K562 (cell line): Measurements from ENCODE around the gene NTNG1. TPM values are rescaled to one million over a fixed set of nuclear protein-coding genes. Genes with fewer than 3 reads are reported as not detected.

Source experiments
- ATAC-seq: fragments of 200-7000 bp; cut with Tn5 transposase; 3 replicates; pipeline ENCODE4 v1.9.1; 2020; ENCODE audit warnings: moderate library complexity
- BruUV-seq: library from RNA; stranded (reverse); fragments of 400-500 nt; replicated peaks from 2 replicates; lab custom pipeline; 2021; lab: Mats Ljungman, UMichigan
- CTCF ChIA-PET: fragments of 300-600 bp; formaldehyde crosslinking; extraction: SDS; loops from one replicate; lab custom pipeline; 2021; ENCODE audit warnings: low intra/inter-chr PET ratio; lab: Yijun Ruan, JAX
- POLR2A ChIA-PET: fragments of 300-600, 350-650 bp; sonication (Branson Sonifier 250); formaldehyde crosslinking; extraction: SDS; loops from one replicate; lab custom pipeline; 2021; ENCODE audit warnings: antibody characterized with exemption, inconsistent platforms; lab: Yijun Ruan, JAX
- DNase-seq, 4 experiments: peaks; one replicate each; pipeline versions ENCODE4 v3.0.0 to v3.0.0-alpha.2; 2011 to 2018; ENCODE audit warnings: low spot score in 3 of 4, mixed read lengths in 3 of 4; ENCODE audit errors: extremely low read depth in 1 of 4
- FAIRE-seq: peaks from 2 replicates; lab custom pipeline; 2011; peaks lifted over from hg19 to GRCh38; lab: Jason Lieb, UNC
- H2AFZ ChIP-seq: 2 replicates; pipeline ENCODE4 v1.6.0; 2011; ENCODE audit warnings: low read depth, low read length, control low read depth, inconsistent platforms
- H3K27ac ChIP-seq: fragments of 200-600 bp; 3 replicates; pipeline ENCODE4 v1.8.0; 2011; ENCODE audit warnings: low read depth, mild to moderate bottlenecking, control low read depth, inconsistent platforms, low read length, moderate library complexity, mixed read lengths; ENCODE audit errors: extremely low read depth
- H3K27me3 ChIP-seq, 2 experiments: fragments of 300-600 bp in 1 of 2; 2 replicates in 1 of 2; 3 replicates in 1 of 2; pipeline versions ENCODE4 v1.6.0 to v1.8.0; 2011; ENCODE audit warnings: inconsistent platforms in 2 of 2, low read length in 2 of 2, mild to moderate bottlenecking in 1 of 2, mixed read lengths in 1 of 2, moderate library complexity in 1 of 2; ENCODE audit not compliant: control insufficient read depth in 2 of 2, insufficient read depth in 2 of 2
- H3K36me3 ChIP-seq: fragments of 300-600 bp; 3 replicates; pipeline ENCODE4 v1.8.0; 2011; ENCODE audit warnings: mild to moderate bottlenecking, low read length, inconsistent platforms; ENCODE audit not compliant: control insufficient read depth, insufficient read depth
- H3K4me1 ChIP-seq, 2 experiments: fragments of 200-600 bp in 1 of 2; replicated peaks in 1 of 2; 2 replicates in 1 of 2; 3 replicates in 1 of 2; pipeline versions ENCODE4 v1.5.1 to v1.8.0; 2011; ENCODE audit warnings: inconsistent platforms in 2 of 2, low read length in 2 of 2, mild to moderate bottlenecking in 1 of 2, mixed read lengths in 1 of 2, moderate library complexity in 1 of 2; ENCODE audit not compliant: control insufficient read depth in 2 of 2, insufficient read depth in 2 of 2
- H3K4me2 ChIP-seq: 2 replicates; pipeline ENCODE4 v1.6.1; 2011; ENCODE audit warnings: low read length, control low read depth, inconsistent platforms, mixed read lengths; ENCODE audit not compliant: insufficient read depth
- H3K4me3 ChIP-seq: fragments of 200-600 bp; sonication (generic), shearing (Covaris generic); 2 replicates; pipeline ENCODE4 v1.5.1; 2016; ENCODE audit warnings: control low read depth, inconsistent platforms
- H3K79me2 ChIP-seq: fragments of 200-600 bp; 3 replicates; pipeline ENCODE4 v1.8.0; 2011; ENCODE audit warnings: low read length, inconsistent platforms; ENCODE audit not compliant: control insufficient read depth, insufficient read depth
- H3K9ac ChIP-seq, 2 experiments: 2 replicates each; pipeline versions ENCODE4 v1.6.0 to v1.6.1; 2011; ENCODE audit warnings: low read depth in 2 of 2, low read length in 2 of 2, control low read depth in 1 of 2, inconsistent platforms in 1 of 2, mild to moderate bottlenecking in 1 of 2, mixed read lengths in 1 of 2; ENCODE audit not compliant: insufficient read depth in 1 of 2
- H3K9me1 ChIP-seq: one replicate; pipeline ENCODE4 v1.6.0; 2011; ENCODE audit warnings: inconsistent platforms, mild to moderate bottlenecking, low read length, moderate library complexity; ENCODE audit not compliant: control insufficient read depth, insufficient read depth
- H3K9me3 ChIP-seq: replicated peaks from 2 replicates; pipeline ENCODE4 v1.5.1; 2011; ENCODE audit warnings: low read depth, low read length, inconsistent platforms; ENCODE audit not compliant: control insufficient read depth, insufficient read depth
- H4K20me1 ChIP-seq: replicated peaks from 2 replicates; pipeline ENCODE4 v1.6.1; 2011; ENCODE audit warnings: low read length, inconsistent platforms, mixed read lengths; ENCODE audit not compliant: control insufficient read depth, insufficient read depth
- CBFA2T3 ChIP-seq: fragments of 450-650 bp; IDR thresholded peaks from 2 replicates; pipeline ENCODE4 v1.6.1; 2017
- COPS2 ChIP-seq: fragments of 450-650 bp; conservative IDR thresholded peaks from 2 replicates; pipeline ENCODE4 v1.6.1; 2016; ENCODE audit warnings: mild to moderate bottlenecking, moderate library complexity
- CTCFL ChIP-seq: IDR thresholded peaks from 2 replicates; pipeline ENCODE4 v1.6.1; 2011; ENCODE audit warnings: borderline replicate concordance, low read depth, mild to moderate bottlenecking, moderate library complexity, low read length; ENCODE audit not compliant: insufficient read depth, poor library complexity, severe bottlenecking
- ELF4 ChIP-seq: fragments of 450-650 bp; formaldehyde crosslinking; IDR thresholded peaks from 2 replicates; pipeline ENCODE4 v1.4.0; 2022; ENCODE audit warnings: missing genetic modification characterization
- EZH2 ChIP-seq: IDR thresholded peaks from 2 replicates; pipeline ENCODE4 v1.6.1; 2012; ENCODE audit warnings: low read depth, mild to moderate bottlenecking, inconsistent platforms, low read length, borderline replicate concordance
- RBM34 ChIP-seq: fragments of 200-400 bp; formaldehyde crosslinking; IDR thresholded peaks from 2 replicates; pipeline ENCODE4 v1.6.1; 2018; ENCODE audit warnings: low read length, borderline replicate concordance; ENCODE audit not compliant: insufficient read depth
- RFX5 ChIP-seq: IDR thresholded peaks from 2 replicates; pipeline ENCODE4 v1.6.1; 2011; ENCODE audit warnings: low read depth, mild to moderate bottlenecking, improper control_type of control experiment, low read length
- SMAD4 ChIP-seq: fragments of 250-450 bp; sonication (Bioruptor Pico); conservative IDR thresholded peaks from 2 replicates; pipeline ENCODE4 v1.8.0; 2021; ENCODE audit warnings: inconsistent platforms, mild to moderate bottlenecking, moderate library complexity
- SMARCC2 ChIP-seq: fragments of 450-650 bp; IDR thresholded peaks from 2 replicates; pipeline ENCODE4 v1.6.1; 2017; ENCODE audit warnings: antibody characterized with exemption, moderate library complexity, mild to moderate bottlenecking, low read depth
- TAF1 ChIP-seq: IDR thresholded peaks from 2 replicates; pipeline ENCODE4 v1.6.1; 2011; ENCODE audit warnings: mild to moderate bottlenecking, low read length, moderate library complexity; ENCODE audit not compliant: insufficient read depth, control insufficient read depth, severe bottlenecking; ENCODE audit errors: extremely low read depth
- ZBTB17 ChIP-seq: fragments of 450-650 bp; formaldehyde crosslinking; IDR thresholded peaks from 2 replicates; pipeline ENCODE4 v1.4.0; 2020; ENCODE audit warnings: mild to moderate bottlenecking
- ZNF263 ChIP-seq: sonication (generic); formaldehyde crosslinking; IDR thresholded peaks from 2 replicates; pipeline ENCODE4 v1.8.0; 2022; ENCODE audit warnings: mild to moderate bottlenecking, missing genetic modification reagents, borderline replicate concordance
- ZNF274 ChIP-seq: IDR thresholded peaks from 2 replicates; pipeline ENCODE4 v1.6.1; 2011; ENCODE audit warnings: low read depth, mild to moderate bottlenecking, low read length, moderate library complexity, borderline replicate concordance
- WGBS: fragments of 100-300 bp; shearing (Covaris generic); methylation state at CpG from one replicate; pipeline ENCODE4 v1.1.6; 2016; ENCODE audit warnings: low coverage, mixed read lengths; ENCODE audit not compliant: insufficient coverage; ENCODE audit errors: missing lambda C conversion rate; 5-methylcytosine and 5-hydroxymethylcytosine counted together
- in situ Hi-C: fragments of 300-500 bp; cut with MboI; formaldehyde crosslinking; loops from 4 replicates; pipeline ENCODE4 v1.15.0; 2018; ENCODE audit warnings: inconsistent platforms, mixed read lengths
- intact Hi-C: fragments of 100-400 bp; cut with micrococcal nuclease; formaldehyde crosslinking; loops from 2 replicates; pipeline ENCODE4 v1.14.2; 2022
- polyA plus RNA-seq, 8 experiments: library from polyadenylated mRNA; depleted of rRNA in 4 of 8; stranded (reverse) in 5 of 8; unstranded in 3 of 8; fragments of >200 nt; fragmentation: Nextera tagmentation in 2 of 8; fragmentation: Illumina TruSeq in 1 of 8; extraction: Ambion mirVana in 2 of 8; extraction: Trizol in 1 of 8; gene quantifications; 2 replicates each; pipeline versions ENCODE4 v1.2.1 to v1.2.3, GENCODE V29; 2011 to 2014; ENCODE audit warnings: inconsistent platforms in 1 of 8, missing spikeins in 1 of 8
- total RNA-seq, 7 experiments: library from RNA; depleted of rRNA in 6 of 7; stranded (reverse); fragments of >200 nt in 6 of 7; fragmentation: Illumina TruSeq in 2 of 7; extraction: Trizol in 2 of 7; gene quantifications; 2 replicates each; pipeline versions ENCODE4 v1.2.1 to v1.2.3, GENCODE V29; 2011 to 2021; ENCODE audit warnings: low replicate concordance in 1 of 7
- TF ChIP-seq, protein P1 (sequence below): fragments of 450-650 bp; IDR thresholded peaks from 2 replicates; pipeline ENCODE4 v1.6.1; 2016; ENCODE audit warnings: low read depth

The NTNG1 gene
- total and polyA plus RNA-seq, 9 of the 15 experiments (the other 6 are each of a cell fraction or from before 2014, with no cell fraction given): not detected

DNA sequence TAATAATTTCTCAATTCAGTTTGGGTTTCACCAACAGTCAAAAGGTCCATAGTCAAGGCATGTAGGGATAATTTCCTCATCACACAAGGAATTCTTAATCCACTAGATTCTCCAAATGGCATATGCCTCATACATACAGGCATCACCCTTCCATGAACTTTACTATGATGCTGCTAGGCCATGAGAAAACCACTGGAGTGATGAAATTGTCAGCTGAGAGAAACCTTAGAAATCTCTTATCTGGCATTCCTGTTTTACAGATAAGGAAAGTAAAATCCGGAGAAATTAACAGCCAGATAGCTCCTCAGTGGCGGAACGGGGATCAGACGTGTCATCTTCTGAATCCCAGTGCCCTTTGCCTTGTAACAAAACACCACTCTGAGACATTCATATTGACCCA lies 274.4 kb downstream of the NTNG1 start:
- intact Hi-C loops (no loop called here), in situ Hi-C loops (no loop called here)
- no peaks in the 10 kb centered on the region for H3K27me3 ChIP-seq
- FAIRE-seq (no peak), ATAC-seq (no peak), DNase-seq (no peak)
- H3K9me1 ChIP-seq: no peaks in the 10 kb centered on the region
- H3K4me3 ChIP-seq: no peak overlapping the region
- 1% methylated on average over 4 of the region's 4 CpGs for WGBS
- H3K36me3 ChIP-seq: no peaks in the 10 kb centered on the region
- POLR2A ChIA-PET: no interaction called here
- H3K79me2 ChIP-seq: no peaks in the 10 kb centered on the region
- H3K9ac ChIP-seq: no peak overlapping the region
- no peaks in the 10 kb centered on the region for H3K4me1 ChIP-seq
- no peaks in the 10 kb centered on the region for H4K20me1 ChIP-seq
- CTCF ChIA-PET: no interaction called here
- no TSS peak for BruUV-seq
- no peak overlapping the region for H3K27ac ChIP-seq
- H2AFZ ChIP-seq: no peak overlapping the region
- H3K9me3 ChIP-seq: no peaks in the 10 kb centered on the region
- no peak overlapping the region for H3K4me2 ChIP-seq
- TF ChIP-seq RBM34: no peak
- TF ChIP-seq EZH2: no peak
- no peak for TF ChIP-seq TAF1
- TF ChIP-seq, protein P1, sequence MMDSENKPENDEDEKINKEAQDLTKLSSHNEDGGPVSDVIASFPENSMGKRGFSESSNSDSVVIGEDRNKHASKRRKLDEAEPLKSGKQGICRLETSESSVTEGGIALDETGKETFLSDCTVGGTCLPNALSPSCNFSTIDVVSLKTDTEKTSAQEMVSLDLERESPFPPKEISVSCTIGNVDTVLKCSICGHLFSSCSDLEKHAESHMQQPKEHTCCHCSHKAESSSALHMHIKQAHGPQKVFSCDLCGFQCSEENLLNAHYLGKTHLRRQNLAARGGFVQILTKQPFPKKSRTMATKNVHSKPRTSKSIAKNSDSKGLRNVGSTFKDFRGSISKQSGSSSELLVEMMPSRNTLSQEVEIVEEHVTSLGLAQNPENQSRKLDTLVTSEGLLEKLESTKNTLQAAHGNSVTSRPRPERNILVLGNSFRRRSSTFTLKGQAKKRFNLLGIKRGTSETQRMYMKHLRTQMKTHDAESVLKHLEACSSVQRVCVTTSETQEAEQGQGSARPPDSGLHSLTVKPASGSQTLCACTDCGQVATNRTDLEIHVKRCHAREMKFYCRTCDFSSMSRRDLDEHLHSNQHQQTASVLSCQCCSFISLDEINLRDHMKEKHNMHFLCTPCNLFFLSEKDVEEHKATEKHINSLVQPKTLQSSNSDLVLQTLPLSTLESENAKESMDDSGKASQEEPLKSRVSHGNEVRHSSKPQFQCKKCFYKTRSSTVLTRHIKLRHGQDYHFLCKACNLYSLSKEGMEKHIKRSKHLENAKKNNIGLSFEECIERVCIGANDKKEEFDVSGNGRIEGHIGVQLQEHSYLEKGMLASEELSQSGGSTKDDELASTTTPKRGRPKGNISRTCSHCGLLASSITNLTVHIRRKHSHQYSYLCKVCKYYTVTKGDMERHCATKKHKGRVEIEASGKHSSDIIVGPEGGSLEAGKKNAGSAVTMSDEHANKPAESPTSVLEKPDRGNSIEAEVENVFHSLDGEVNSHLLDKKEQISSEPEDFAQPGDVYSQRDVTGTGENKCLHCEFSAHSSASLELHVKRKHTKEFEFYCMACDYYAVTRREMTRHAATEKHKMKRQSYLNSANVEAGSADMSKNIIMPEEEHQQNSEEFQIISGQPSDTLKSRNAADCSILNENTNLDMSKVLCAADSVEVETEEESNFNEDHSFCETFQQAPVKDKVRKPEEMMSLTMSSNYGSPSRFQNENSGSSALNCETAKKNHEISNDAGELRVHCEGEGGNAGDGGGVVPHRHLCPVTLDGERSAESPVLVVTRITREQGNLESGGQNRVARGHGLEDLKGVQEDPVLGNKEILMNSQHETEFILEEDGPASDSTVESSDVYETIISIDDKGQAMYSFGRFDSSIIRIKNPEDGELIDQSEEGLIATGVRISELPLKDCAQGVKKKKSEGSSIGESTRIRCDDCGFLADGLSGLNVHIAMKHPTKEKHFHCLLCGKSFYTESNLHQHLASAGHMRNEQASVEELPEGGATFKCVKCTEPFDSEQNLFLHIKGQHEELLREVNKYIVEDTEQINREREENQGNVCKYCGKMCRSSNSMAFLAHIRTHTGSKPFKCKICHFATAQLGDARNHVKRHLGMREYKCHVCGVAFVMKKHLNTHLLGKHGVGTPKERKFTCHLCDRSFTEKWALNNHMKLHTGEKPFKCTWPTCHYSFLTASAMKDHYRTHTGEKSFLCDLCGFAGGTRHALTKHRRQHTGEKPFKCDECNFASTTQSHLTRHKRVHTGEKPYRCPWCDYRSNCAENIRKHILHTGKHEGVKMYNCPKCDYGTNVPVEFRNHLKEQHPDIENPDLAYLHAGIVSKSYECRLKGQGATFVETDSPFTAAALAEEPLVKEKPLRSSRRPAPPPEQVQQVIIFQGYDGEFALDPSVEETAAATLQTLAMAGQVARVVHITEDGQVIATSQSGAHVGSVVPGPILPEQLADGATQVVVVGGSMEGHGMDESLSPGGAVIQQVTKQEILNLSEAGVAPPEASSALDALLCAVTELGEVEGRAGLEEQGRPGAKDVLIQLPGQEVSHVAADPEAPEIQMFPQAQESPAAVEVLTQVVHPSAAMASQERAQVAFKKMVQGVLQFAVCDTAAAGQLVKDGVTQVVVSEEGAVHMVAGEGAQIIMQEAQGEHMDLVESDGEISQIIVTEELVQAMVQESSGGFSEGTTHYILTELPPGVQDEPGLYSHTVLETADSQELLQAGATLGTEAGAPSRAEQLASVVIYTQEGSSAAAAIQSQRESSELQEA: no peak
- no peak for TF ChIP-seq CBFA2T3
- no peak for TF ChIP-seq SMARCC2
- TF ChIP-seq ZNF274: no peak
- TF ChIP-seq CTCFL: no peak
- TF ChIP-seq ZBTB17 (CRISPR knock-in tag): no peak
- TF ChIP-seq RFX5: no peak
- no peak for TF ChIP-seq ZNF263
- TF ChIP-seq ELF4: no peak
- TF ChIP-seq SMAD4 (CRISPR knock-in tag): no peak
- TF ChIP-seq COPS2: no peak
